Fibroblast of mammary gland (primary cell): Measurements from ENCODE around the gene LRRC10.

ENCODE experiments used
- DNase-seq: peaks from one replicate; pipeline ENCODE4 v3.0.0-alpha.2; 2010; ENCODE audit warnings: low read depth
- H3K4me3 ChIP-seq: 2 replicates; pipeline ENCODE4 v1.5.1; 2011; ENCODE audit warnings: low read depth, mild to moderate bottlenecking, low read length, moderate library complexity; ENCODE audit not compliant: control insufficient read depth
- TF ChIP-seq, protein P1 (sequence below): conservative IDR thresholded peaks from 2 replicates; pipeline ENCODE4 v1.5.1; 2011; ENCODE audit warnings: low read depth, low read length, inconsistent platforms; ENCODE audit not compliant: control insufficient read depth, insufficient read depth

The LRRC10 gene

DNA sequence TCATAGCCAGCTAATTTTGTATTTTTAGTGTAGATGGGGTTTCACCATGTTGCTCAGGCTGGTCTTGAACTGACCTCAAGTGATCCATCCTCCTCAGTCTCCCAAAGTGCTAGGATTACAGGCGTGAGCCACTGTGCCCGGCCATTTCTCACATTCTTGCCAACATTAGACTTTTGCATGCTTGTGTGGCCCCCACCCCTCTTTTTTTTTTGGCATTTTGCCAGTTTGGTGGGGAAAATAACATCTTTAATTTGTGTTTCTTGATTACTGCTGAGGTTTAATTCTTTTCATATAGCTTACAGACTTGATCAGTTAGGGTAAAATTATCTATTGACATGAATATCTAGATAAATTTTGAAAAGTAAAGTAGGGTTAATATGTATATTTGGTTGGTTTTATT, 21.6 kb downstream of the LRRC10 start:
- DNase-seq, result no peak
- H3K4me3 ChIP-seq, result no peak overlapping the region
- TF ChIP-seq, protein P1, sequence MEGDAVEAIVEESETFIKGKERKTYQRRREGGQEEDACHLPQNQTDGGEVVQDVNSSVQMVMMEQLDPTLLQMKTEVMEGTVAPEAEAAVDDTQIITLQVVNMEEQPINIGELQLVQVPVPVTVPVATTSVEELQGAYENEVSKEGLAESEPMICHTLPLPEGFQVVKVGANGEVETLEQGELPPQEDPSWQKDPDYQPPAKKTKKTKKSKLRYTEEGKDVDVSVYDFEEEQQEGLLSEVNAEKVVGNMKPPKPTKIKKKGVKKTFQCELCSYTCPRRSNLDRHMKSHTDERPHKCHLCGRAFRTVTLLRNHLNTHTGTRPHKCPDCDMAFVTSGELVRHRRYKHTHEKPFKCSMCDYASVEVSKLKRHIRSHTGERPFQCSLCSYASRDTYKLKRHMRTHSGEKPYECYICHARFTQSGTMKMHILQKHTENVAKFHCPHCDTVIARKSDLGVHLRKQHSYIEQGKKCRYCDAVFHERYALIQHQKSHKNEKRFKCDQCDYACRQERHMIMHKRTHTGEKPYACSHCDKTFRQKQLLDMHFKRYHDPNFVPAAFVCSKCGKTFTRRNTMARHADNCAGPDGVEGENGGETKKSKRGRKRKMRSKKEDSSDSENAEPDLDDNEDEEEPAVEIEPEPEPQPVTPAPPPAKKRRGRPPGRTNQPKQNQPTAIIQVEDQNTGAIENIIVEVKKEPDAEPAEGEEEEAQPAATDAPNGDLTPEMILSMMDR, result no peak

DNA sequence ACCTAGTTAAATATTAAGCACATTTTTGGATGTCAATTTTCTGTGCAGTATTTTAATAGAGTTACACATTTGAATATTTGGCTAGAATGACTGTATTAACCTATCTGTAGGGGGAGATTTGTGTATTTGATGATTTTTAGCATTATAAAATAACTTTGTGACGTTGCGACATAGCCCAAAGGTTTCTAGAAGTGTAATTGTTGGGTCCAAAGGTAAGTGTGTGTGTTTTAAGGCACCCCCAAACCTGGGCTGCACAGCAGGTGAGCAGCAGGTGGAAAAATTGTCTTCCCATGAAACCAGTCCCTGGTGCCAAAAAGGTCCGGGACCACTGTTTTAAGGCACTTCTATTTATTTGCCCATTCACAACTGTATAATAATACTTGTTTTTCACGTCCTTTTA, 22.2 kb downstream of the LRRC10 start:
- TF ChIP-seq, protein P1, result no peak
- H3K4me3 ChIP-seq, result no peak overlapping the region
- no peak for DNase-seq

DNA sequence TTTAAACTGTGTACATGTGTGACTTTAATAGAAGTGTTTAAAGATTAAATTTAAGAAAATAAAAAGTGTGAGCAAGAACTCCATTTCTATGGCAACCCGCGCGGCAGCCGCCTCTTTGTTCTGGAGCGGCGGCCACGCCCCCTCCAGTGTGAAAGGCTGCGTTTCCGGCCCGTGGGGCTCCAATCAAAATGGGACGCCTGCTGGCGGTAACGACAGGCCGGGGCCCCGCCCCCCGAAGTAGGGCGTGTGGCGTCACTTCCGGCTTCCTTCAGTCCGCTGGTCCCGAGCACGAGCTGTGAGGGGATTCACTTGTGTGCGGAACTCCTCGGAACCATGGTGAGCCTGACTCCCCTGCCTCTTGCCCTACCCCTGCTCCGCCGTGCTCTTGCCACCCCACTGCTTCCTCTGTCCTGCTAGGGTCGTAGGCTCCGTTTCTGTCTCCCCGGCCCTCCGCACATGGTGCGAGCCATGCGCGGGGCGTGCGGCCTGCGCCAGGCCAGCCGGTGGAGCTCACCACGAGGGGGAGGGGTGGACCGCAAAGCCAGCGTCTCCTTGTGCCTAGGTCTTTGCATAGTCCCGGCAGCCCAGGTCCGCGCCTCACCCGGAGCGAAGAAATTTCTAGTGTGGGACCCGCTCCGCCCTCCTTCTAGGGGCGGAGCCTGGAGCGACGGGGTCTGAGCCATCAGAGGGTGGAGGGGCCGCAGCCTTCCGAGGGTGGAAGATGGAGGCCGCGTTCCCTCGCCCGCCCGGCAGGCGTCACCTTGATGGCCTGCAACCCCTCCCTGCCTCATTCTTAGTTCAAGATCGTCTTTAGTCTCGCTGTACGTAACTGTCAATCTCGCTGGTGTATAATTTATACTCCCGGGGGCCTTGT, 25.3 kb downstream of the LRRC10 start, which contains the start of gene CCT2:
TSS of gene CCT2 (plus strand) at position 271 of the 874 bp plus-strand sequence. CDS start at position 334, 63 bp downstream.
- TF ChIP-seq, protein P1, result peak; percentile 40
- H3K4me3 ChIP-seq, result peak within 1 kb of the TSS; percentile 100
- DNase-seq, result peak; percentile 91

DNA sequence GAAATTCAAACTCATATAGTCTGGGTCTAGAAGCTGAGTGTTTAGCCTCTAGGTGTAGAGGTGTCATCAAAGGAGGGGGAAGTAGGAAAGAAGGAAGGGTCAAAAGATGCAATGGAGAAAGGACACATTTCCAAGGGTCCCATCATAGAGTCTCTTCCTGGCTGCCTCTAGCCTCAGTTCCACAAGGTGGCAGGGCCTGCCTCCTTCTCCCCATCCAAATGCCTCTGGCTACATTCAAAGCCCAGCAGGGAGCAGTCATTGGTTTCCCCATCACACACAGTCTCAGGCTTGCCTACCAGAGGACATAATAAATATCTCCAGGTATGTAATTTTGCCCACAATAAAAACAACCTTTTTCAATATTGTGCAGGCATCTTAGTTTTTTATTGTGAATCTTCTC, 27.5 kb downstream of the LRRC10 start:
- no peak overlapping the region for H3K4me3 ChIP-seq
- DNase-seq, result no peak

DNA sequence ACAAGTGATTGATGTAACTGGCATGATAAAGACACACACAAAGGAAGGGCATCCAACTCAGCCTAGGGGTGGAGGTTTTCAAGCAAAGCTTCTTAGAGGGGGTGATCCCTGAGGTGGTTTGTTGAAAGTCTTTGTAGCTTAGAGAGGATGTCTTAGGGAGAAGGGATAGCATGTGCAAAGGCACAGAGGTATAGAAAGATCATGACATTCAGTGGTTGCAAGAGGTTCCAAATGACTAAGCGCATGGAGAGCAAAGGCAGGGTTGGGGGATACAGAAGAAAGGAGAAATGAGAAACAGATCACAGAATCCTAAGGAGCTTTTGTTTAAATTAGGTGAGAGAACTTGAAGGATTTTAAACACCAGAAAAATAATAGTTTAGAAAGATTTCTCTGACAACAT, 30.6 kb downstream of the LRRC10 start:
- no peak for DNase-seq
- H3K4me3 ChIP-seq, result no peak overlapping the region
- TF ChIP-seq, protein P1, result no peak

More for the DNA sequence above, 27.5 kb downstream of the LRRC10 start:
- TF ChIP-seq, protein P1, result no peak

DNA sequence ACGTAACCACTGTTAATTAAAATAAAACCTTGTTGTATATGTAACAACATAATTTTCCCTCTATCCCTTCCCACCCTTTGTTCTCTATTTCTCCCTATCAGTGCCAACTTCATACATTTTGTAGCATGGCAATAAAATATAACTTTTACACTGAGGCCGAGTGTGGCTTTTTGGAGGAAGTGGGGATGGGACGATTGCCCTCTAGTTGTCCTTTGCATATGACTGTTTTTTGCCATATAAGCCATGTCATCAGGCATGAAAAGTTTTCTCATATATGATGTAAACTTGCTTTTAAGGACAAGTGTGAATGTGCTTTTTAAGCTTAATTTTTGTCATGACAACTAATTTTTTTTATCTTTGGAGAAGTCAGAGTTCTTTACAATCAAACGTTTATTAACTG, 31.7 kb downstream of the LRRC10 start:
- no peak overlapping the region for H3K4me3 ChIP-seq
- DNase-seq, result no peak
- TF ChIP-seq, protein P1, result no peak
